ENCODE measurements around the gene PGS1.

PGS1 gene

DNA sequence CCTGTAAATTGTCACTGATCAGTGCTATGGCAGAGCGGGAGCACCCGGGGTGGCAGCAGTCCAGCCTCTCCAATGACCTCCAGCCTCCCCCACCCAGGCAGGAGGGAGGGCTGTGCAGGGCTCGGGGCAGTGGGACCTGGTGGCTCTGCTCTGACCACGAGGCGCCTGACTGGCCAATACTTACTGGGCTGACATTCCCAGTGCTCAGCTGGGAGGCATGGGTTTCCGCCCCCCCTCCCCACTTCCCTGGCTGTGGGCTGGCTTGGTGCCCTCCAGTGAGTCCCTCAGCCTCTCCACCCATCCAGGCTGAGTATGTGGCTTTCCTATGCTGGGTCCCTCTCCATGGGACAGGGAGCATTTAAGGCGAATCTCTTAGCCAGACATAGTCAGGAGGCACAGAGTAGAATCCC lies 21.3 kb upstream of the PGS1 start:
- peak overlapping the region in 7 of 11 experiments; percentile 12 to 100 (median 99); a peak in 12 of 22 replicates for H3K4me2 ChIP-seq
- H3K9me3 ChIP-seq (replicated peaks in 1 of 11): peaks cover 0 to 21% (median 0%) of the 10 kb centered on the region in 11 experiments; a peak in 4 of 22 replicates
- H3K27me3 ChIP-seq: peaks cover 0 to 81% (median 70%) of the 10 kb centered on the region in 11 experiments; a peak in 18 of 22 replicates
- H3K4me3 ChIP-seq: peak overlapping the region in 7 of 10 experiments; percentile 23 to 100 (median 93); a peak in 13 of 20 replicates
- peak overlapping the region in 4 of 11 experiments; percentile 95 to 98 (median 96); a peak in 9 of 22 replicates for H3K9ac ChIP-seq
- peaks cover 23 to 65% (median 38%) of the 10 kb centered on the region in 11 experiments for H4K20me1 ChIP-seq
- H3K4me1 ChIP-seq: peaks cover 26 to 89% (median 61%) of the 10 kb centered on the region in 10 experiments
- peaks cover 0 to 46% (median 0%) of the 10 kb centered on the region in 11 experiments; a peak in 11 of 22 replicates for H3K36me3 ChIP-seq
- no peak for TF ChIP-seq Cebpa-rat (IDR thresholded peaks at IDR 0.05)
- peak overlapping the region in 3 of 11 experiments; percentile 46 to 95 (median 93); a peak in 6 of 22 replicates for H3K27ac ChIP-seq

DNA sequence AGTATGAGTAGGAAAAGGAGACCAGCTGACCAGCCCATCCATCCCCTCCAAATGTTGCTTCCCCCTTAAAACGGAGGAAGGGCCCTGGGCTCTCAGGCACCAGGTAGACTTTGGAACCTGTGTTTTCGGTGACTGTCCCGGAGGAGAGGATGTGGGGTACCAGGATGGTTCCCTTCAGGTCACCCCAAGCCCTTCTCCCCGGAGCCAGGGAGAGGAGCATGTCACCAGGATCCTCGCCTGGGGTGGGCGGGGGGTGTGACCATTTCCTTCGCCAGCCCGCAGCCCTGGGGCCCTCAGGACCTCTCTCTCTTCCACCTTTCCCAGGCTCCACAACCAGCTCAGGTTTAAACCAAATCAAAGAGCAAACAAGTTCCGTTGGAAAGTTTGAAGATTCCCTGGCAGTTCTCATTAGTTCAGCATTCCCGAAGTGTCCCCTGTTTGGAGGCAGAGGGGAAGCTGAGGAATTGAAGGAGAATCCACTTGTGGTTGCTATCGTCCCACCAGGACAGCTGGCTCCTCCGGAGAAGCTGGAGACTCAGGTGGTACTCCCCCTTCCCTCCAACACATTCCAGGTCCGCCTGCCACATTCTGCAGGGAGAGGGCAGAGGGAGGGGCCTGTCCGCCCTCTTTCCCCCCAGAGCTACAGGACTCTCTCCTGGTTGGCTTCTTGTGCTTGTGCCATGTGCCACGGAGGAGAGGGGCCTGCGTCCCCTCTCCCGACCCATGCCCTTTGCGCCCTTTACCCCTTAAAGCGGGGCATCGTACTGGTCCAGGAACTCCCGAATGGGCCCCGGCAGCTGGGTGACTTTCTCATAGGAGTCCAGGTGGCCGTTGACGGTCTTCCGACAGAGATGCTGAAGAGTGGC lies 20.5 kb upstream of the PGS1 start:
- peak overlapping the region in 5 of 11 experiments; percentile 82 to 98 (median 96); a peak in 10 of 22 replicates for H3K9ac ChIP-seq
- H3K9me3 ChIP-seq (replicated peaks in 1 of 11): peaks cover 0 to 21% (median 0%) of the 10 kb centered on the region in 11 experiments; a peak in 4 of 22 replicates
- H3K36me3 ChIP-seq: peaks cover 0 to 46% (median 0%) of the 10 kb centered on the region in 11 experiments; a peak in 11 of 22 replicates
- peaks cover 21 to 90% (median 58%) of the 10 kb centered on the region in 10 experiments for H3K4me1 ChIP-seq
- no peak for TF ChIP-seq Cebpa-rat (IDR thresholded peaks at IDR 0.05)
- H4K20me1 ChIP-seq: peaks cover 23 to 65% (median 38%) of the 10 kb centered on the region in 11 experiments
- peak overlapping the region in 6 of 11 experiments; percentile 95 to 100 (median 100); a peak in 11 of 22 replicates for H3K4me2 ChIP-seq
- H3K27me3 ChIP-seq: peaks cover 0 to 81% (median 70%) of the 10 kb centered on the region in 11 experiments; a peak in 18 of 22 replicates
- peak overlapping the region in 3 of 11 experiments; percentile 91 to 95 (median 93); a peak in 6 of 22 replicates for H3K27ac ChIP-seq
- H3K4me3 ChIP-seq: peak overlapping the region in 7 of 10 experiments; percentile 64 to 100 (median 93); a peak in 13 of 20 replicates

DNA sequence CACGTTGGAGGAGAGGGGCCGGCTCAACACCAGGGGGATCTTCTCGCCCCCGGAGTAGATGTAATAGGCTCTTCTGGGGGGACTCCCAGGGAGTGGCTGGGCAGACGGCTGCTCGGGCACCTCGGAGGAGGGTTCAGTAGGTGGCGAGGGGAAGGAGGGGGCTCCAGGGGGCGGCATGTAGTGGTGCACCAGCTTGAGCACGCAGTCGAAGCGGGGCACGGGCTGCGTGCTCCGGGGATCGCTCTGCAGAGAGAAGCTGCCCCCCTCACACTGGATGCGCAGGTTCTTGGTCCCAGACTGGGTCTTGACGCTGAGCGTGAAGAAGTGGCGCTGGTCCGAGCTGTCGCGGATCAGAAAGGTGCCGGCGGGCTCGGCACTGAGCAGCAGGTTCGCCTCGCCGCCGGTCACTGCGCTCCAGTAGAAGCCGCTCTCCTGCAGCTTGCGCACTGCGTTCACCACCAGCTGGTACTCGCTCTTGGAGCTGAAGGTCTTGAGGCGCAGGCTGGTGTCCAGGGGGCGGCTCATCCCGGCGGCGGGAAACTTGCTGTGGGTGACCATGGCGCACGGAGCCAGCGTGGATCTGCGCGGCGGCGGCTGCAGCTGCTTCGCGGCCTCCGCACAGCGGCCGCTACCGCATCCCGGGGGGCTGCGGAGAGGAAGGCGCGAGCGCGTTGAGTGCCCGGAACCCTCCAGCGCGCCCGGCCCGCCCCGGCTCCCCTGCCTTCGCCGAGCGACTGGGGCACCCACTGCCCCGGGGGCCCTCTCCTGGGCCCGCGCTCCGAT lies 19.7 kb upstream of the PGS1 start:
- Histone ChIP-seq H3K27ac (peak overlapping the region in 6 of 11 experiments; percentile 71 to 95 (median 92); a peak in 13 of 22 replicates), H3K4me2 (peak overlapping the region; percentile 95 to 100 (median 99)), H3K36me3 (peaks cover 0 to 46% (median 0%) of the 10 kb centered on the region in 11 experiments; a peak in 11 of 22 replicates)

DNA sequence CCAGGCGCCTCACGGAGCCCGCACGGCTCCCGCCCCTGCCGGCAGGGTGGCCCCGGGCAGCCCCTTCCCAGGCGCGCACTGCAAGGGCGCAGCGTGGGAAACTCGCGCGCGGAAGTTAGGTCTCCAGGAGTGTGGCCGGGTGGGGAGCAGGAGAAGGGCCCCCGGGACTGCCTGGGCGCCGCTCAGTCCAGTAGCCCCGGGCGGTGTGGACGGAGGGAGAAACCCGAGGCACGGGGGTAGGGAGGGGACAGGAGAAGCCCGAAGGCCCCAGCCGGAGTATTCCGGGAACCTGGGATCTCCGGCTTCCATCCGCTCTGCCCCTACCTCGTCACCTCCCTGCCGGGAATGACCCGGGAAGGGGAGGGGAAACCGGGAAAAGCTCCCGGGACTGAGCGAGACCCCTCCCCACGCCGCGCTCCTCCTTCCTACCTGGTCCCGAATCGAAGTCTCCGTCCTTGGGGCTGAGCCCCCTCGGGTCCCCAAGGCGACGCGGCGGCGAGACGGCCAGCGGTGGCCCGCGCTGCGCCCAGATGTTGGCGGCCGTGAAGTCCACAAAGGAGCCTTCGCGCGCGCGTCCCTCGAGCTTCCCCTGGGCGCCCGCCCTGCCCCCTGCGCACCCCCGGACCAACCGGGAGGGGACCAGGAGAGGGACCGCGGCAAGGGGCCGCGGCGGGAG lies 19.0 kb upstream of the PGS1 start:
- H3K4me1 ChIP-seq: peaks cover 17 to 90% (median 52%) of the 10 kb centered on the region in 10 experiments
- H3K27ac ChIP-seq: peak overlapping the region in 10 of 11 experiments; percentile 34 to 95 (median 76); a peak in 18 of 22 replicates
- H3K4me2 ChIP-seq: peak overlapping the region; percentile 95 to 100 (median 99)
- TF ChIP-seq Cebpa-rat (IDR thresholded peaks at IDR 0.05): no peak
- peaks cover 0 to 46% (median 0%) of the 10 kb centered on the region in 11 experiments; a peak in 11 of 22 replicates for H3K36me3 ChIP-seq
- peaks cover 23 to 54% (median 38%) of the 10 kb centered on the region in 11 experiments for H4K20me1 ChIP-seq
- H3K9ac ChIP-seq: peak overlapping the region; percentile 65 to 98 (median 77)
- peaks cover 0 to 21% (median 0%) of the 10 kb centered on the region in 11 experiments; a peak in 4 of 22 replicates for H3K9me3 ChIP-seq (replicated peaks in 1 of 11)
- H3K4me3 ChIP-seq: peak overlapping the region; percentile 57 to 100 (median 82)
- peaks cover 0 to 65% (median 58%) of the 10 kb centered on the region in 11 experiments; a peak in 18 of 22 replicates for H3K27me3 ChIP-seq

More for the DNA sequence above, 19.7 kb upstream of the PGS1 start:
- Histone ChIP-seq H3K9ac (peak overlapping the region; percentile 65 to 98 (median 77); a peak in 20 of 22 replicates), H3K4me1 (peaks cover 13 to 90% (median 53%) of the 10 kb centered on the region in 10 experiments), H3K27me3 (peaks cover 0 to 72% (median 64%) of the 10 kb centered on the region in 11 experiments; a peak in 18 of 22 replicates), H3K9me3 (replicated peaks in 1 of 11) (peaks cover 0 to 21% (median 0%) of the 10 kb centered on the region in 11 experiments; a peak in 4 of 22 replicates), H3K4me3 (peak overlapping the region; percentile 57 to 100 (median 82)), H4K20me1 (peaks cover 23 to 61% (median 38%) of the 10 kb centered on the region in 11 experiments)
- TF ChIP-seq Cebpa-rat (IDR thresholded peaks at IDR 0.05): no peak

DNA sequence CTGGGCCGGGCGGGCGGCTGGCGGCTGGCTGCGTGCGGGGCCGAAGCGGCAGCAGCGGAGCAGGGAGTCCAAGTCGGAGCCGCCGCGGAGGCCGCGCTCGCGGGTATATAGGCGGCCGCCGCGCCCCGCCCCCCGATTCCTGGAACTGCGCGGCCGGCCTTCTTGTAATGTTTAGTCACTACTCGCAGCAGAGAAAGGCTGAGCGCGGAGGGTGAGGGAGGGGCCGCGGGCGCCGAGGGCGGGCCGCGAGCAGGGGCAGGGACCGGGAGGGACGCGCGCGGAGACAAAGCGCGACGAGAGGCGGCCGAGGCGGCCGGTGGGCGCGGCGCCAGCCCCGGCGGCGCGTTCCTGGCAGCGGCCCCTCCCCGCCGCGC lies 18.5 kb upstream of the PGS1 start, which contains the start of gene SOCS3:
TSS of gene SOCS3 (minus strand) at position 81 of the 374 bp plus-strand sequence. CDS start 982 bp downstream, outside the sequence.
- Histone ChIP-seq H3K4me1 (peaks cover 22 to 90% (median 52%) of the 10 kb centered on the region in 10 experiments), H3K9me3 (replicated peaks in 1 of 11) (peaks cover 0 to 21% (median 0%) of the 10 kb centered on the region in 11 experiments; a peak in 4 of 22 replicates), H3K9ac (peak within 1 kb of the TSS; percentile 65 to 98 (median 77)), H4K20me1 (peaks cover 23 to 49% (median 38%) of the 10 kb centered on the region in 11 experiments), H3K27ac (peak within 1 kb of the TSS; percentile 52 to 95 (median 71); a peak in 21 of 22 replicates), H3K27me3 (peaks cover 0 to 60% (median 53%) of the 10 kb centered on the region in 11 experiments; a peak in 18 of 22 replicates), H3K4me3 (peak within 1 kb of the TSS; percentile 57 to 100 (median 82)), H3K4me2 (peak within 1 kb of the TSS; percentile 95 to 100 (median 99)), H3K36me3 (peaks cover 0 to 44% (median 0%) of the 10 kb centered on the region in 11 experiments; a peak in 11 of 22 replicates)
- no peak for TF ChIP-seq Cebpa-rat (IDR thresholded peaks at IDR 0.05)

DNA sequence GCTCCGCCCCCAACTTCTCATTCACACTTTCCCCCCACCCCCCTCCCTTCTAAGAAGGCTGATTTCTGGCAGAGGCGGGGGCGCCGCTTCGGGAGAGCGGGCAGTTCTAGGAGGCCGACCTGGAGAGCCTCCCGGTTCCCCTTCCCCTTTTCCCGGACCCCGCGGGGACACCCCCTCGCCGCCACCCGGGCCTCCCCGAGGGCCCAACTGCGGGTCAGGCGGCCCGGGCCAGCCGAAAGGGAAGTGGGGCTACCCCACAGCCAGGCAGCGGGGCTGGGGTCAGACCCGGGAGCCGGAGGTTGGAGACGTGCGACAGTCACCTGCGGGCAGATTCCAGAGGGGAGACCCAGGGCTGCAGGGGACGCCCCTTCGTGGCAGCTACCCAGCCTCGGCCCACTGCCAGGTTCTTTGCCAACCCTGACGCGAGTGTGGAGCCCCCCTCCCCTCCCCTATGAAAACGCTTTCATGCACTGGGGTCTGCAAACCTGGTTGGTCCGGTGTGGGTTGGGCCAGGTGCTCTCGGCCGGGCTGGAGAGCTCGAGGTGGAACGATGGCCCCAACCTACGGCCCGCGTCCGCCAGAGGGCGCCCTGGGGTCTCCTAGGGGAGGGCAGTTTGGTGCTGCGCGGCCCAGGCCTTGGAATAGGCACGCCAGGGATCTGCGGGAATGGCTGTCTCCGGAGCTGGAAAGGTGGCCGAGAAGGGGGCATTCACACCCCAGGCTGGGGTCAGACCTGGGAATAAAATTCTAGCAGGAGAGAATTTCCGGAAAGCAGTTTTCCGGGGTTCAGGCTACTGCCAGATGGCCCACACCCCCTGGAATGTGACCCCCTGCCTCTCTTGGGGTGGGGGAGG lies 17.9 kb upstream of the PGS1 start:
- Histone ChIP-seq H3K9ac (peak overlapping the region; percentile 65 to 98 (median 77)), H3K4me2 (peak overlapping the region; percentile 84 to 99 (median 97)), H4K20me1 (peaks cover 23 to 43% (median 36%) of the 10 kb centered on the region in 11 experiments), H3K9me3 (replicated peaks in 1 of 11) (peaks cover 0 to 21% (median 0%) of the 10 kb centered on the region in 11 experiments; a peak in 4 of 22 replicates), H3K27ac (peak overlapping the region; percentile 52 to 93 (median 71); a peak in 21 of 22 replicates), H3K4me3 (peak overlapping the region; percentile 55 to 100 (median 71)), H3K36me3 (peaks cover 0 to 38% (median 0%) of the 10 kb centered on the region in 11 experiments; a peak in 11 of 22 replicates), H3K27me3 (peaks cover 0 to 58% (median 46%) of the 10 kb centered on the region in 11 experiments; a peak in 18 of 22 replicates), H3K4me1 (peaks cover 28 to 90% (median 56%) of the 10 kb centered on the region in 10 experiments)
- TF ChIP-seq Cebpa-rat (IDR thresholded peaks at IDR 0.05): no peak

All from BLaER1 treated with 17β-estradiol and CSF1 and Interleukin-3, amounts not matched to agents 10 nM and 100 nM (cell line).